Measurements from ENCODE around the gene TSPAN1. TPM values are rescaled to one million over a fixed set of nuclear protein-coding genes. Genes with fewer than 3 reads are reported as not detected.

Gene TSPAN1
- total and polyA plus RNA-seq, 2 experiments from 2014 or later: 32.1 to 69.5 TPM

DNA sequence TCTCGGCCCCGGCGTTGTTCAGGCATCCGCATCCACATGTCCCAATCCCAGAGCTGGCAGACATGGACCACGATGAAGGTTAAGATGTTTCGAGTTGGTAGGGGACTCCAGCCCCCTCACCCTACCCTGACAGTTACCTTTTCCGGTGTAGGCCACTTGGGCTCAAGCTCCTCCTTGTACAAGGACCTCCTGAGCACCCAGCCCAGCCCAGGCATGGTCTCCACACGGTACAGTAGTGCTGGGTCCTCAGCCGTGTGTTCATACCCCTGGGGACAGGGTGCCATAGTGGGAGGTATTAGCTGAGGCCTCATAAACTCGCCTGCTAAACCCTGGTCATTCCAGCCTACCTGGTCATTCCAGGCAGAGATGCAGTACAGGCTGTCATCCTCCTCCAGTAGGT is 17.3 kb downstream of the TSPAN1 start:
- no peak overlapping the region for H2AFZ ChIP-seq
- H4K20me1 ChIP-seq (ENCODE audit: insufficient read depth, poor library complexity, severe bottlenecking): no peaks in the 10 kb centered on the region
- no peaks in the 10 kb centered on the region for H3K9me3 ChIP-seq (ENCODE audit: low read depth)
- peak; percentile 2 for DNase-seq (ENCODE audit: low spot score)
- TF ChIP-seq, protein P1, sequence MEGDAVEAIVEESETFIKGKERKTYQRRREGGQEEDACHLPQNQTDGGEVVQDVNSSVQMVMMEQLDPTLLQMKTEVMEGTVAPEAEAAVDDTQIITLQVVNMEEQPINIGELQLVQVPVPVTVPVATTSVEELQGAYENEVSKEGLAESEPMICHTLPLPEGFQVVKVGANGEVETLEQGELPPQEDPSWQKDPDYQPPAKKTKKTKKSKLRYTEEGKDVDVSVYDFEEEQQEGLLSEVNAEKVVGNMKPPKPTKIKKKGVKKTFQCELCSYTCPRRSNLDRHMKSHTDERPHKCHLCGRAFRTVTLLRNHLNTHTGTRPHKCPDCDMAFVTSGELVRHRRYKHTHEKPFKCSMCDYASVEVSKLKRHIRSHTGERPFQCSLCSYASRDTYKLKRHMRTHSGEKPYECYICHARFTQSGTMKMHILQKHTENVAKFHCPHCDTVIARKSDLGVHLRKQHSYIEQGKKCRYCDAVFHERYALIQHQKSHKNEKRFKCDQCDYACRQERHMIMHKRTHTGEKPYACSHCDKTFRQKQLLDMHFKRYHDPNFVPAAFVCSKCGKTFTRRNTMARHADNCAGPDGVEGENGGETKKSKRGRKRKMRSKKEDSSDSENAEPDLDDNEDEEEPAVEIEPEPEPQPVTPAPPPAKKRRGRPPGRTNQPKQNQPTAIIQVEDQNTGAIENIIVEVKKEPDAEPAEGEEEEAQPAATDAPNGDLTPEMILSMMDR (IDR thresholded peaks at IDR 0.05; ENCODE audit: poor library complexity): no peak
- TF ChIP-seq EZH2 (IDR thresholded peaks at IDR 0.05; ENCODE audit: borderline replicate concordance) (no peak), EZH2phosphoT487 (IDR thresholded peaks at IDR 0.05; ENCODE audit: low read depth, severe bottlenecking, unreplicated experiment) (no peak)
- H3K4me3 ChIP-seq: no peak overlapping the region
- H3K36me3 ChIP-seq (replicated peaks; ENCODE audit: insufficient read depth, low read depth): no peaks in the 10 kb centered on the region
- H3K27me3 ChIP-seq: no peaks in the 10 kb centered on the region
- peaks cover 1% of the 10 kb centered on the region for H3K4me1 ChIP-seq (ENCODE audit: insufficient read depth)
- WGBS (ENCODE audit: low lambda C conversion rate, missing lambda C conversion rate): 97% methylated on average over 10 of the region's 10 CpGs
- H3K27ac ChIP-seq: no peak overlapping the region
- no peak overlapping the region for H3K4me2 ChIP-seq
- H3K79me2 ChIP-seq: peaks cover 3% of the 10 kb centered on the region
- H3K9me2 ChIP-seq (replicated peaks; ENCODE audit: insufficient read depth): no peaks in the 10 kb centered on the region

DNA sequence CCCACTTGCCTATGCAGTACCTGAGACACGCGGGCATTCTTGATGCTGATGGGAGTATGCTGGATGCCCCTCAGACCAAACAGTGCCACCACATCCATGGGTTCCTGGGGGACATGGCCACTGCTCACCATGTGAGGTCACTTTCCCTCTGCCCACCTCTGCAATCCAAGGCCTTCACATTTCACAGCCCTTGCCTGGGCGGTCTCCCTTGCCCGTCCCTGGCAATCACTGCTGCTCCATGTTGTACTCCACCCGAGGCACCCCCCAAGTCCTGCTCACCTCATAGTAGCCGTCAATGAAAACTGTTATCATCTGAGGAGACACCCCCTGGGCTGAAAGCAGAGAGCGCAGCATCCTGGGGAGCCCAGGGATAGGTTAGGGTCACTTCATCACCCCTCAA is 18.4 kb downstream of the TSPAN1 start:
- Histone ChIP-seq H3K9me3 (ENCODE audit: low read depth) (no peaks in the 10 kb centered on the region), H3K4me1 (ENCODE audit: insufficient read depth) (peaks cover 8% of the 10 kb centered on the region), H3K9me2 (replicated peaks; ENCODE audit: insufficient read depth) (no peaks in the 10 kb centered on the region), H4K20me1 (ENCODE audit: insufficient read depth, poor library complexity, severe bottlenecking) (no peaks in the 10 kb centered on the region), H3K36me3 (replicated peaks; ENCODE audit: insufficient read depth, low read depth) (no peaks in the 10 kb centered on the region), H3K4me3 (no peak overlapping the region), H3K27me3 (no peaks in the 10 kb centered on the region), H3K79me2 (peaks cover 11% of the 10 kb centered on the region), H3K27ac (no peak overlapping the region), H2AFZ (no peak overlapping the region), H3K4me2 (no peak overlapping the region)
- 98% methylated on average over 7 of the region's 7 CpGs for WGBS (ENCODE audit: low lambda C conversion rate, missing lambda C conversion rate)
- peak; percentile 2 for DNase-seq (ENCODE audit: low spot score)
- TF ChIP-seq, protein P1 (IDR thresholded peaks at IDR 0.05; ENCODE audit: poor library complexity): no peak
- no peak for TF ChIP-seq EZH2phosphoT487 (IDR thresholded peaks at IDR 0.05; ENCODE audit: low read depth, severe bottlenecking, unreplicated experiment)
- TF ChIP-seq EZH2 (IDR thresholded peaks at IDR 0.05; ENCODE audit: borderline replicate concordance): no peak

DNA sequence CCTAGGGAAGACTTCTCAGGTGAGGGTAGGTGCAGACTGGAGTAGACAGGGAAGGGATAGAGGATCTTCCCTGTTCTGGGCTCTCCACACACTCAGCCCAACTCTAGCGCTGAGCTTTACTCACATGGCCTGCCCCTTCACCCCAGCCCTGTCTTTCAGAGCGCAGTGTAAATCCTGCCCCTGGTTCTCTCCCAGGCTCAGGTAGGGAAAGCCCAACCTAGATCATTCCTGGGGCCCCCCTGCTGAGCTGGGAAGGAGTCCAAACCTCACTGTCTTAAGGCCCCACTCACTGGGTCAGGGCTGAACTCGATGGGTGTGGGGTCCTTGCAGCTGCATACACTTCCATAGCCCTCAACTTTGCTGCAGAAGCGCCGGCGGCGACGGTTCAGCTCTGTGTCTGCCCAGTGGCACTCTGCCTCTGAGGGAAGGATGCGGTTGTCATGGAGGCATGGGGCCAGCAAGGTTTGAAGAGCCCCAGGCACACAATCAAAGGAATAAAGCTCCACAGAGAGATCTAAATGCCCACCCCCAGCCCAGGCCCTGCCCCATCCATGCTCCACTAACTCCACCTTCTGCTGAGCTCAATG is 19.2 kb downstream of the TSPAN1 start:
- H3K27me3 ChIP-seq: no peaks in the 10 kb centered on the region

More for the DNA sequence above, 19.2 kb downstream of the TSPAN1 start:
- peaks cover 11% of the 10 kb centered on the region for H3K79me2 ChIP-seq
- WGBS (ENCODE audit: low lambda C conversion rate, missing lambda C conversion rate): 89% methylated on average over 9 of the region's 9 CpGs
- peaks cover 11% of the 10 kb centered on the region for H3K4me1 ChIP-seq (ENCODE audit: insufficient read depth)
- H3K9me2 ChIP-seq (replicated peaks; ENCODE audit: insufficient read depth): no peaks in the 10 kb centered on the region
- DNase-seq (ENCODE audit: low spot score): peak; percentile 4
- H3K36me3 ChIP-seq (replicated peaks; ENCODE audit: insufficient read depth, low read depth): no peaks in the 10 kb centered on the region
- no peak overlapping the region for H3K4me3 ChIP-seq
- H3K27ac ChIP-seq: no peak overlapping the region
- no peak overlapping the region for H3K4me2 ChIP-seq
- TF ChIP-seq, protein P1 (IDR thresholded peaks at IDR 0.05; ENCODE audit: poor library complexity): no peak
- no peak for TF ChIP-seq EZH2phosphoT487 (IDR thresholded peaks at IDR 0.05; ENCODE audit: low read depth, severe bottlenecking, unreplicated experiment)
- no peak for TF ChIP-seq EZH2 (IDR thresholded peaks at IDR 0.05; ENCODE audit: borderline replicate concordance)
- no peak overlapping the region for H2AFZ ChIP-seq
- no peaks in the 10 kb centered on the region for H4K20me1 ChIP-seq (ENCODE audit: insufficient read depth, poor library complexity, severe bottlenecking)
- no peaks in the 10 kb centered on the region for H3K9me3 ChIP-seq (ENCODE audit: low read depth)
